ENCODE results near the gene FITM2. TPM values are rescaled to one million over a fixed set of nuclear protein-coding genes. Genes with fewer than 3 reads are reported as not detected.

The FITM2 gene
- total RNA-seq, 1 donor from 2014 or later = 5.5 TPM

GRCh38 chr20:44258226-44258890 is 52.6 kb downstream of the FITM2 start:
- TF ChIP-seq CTCF (IDR thresholded peaks at IDR 0.05; ENCODE audit: insufficient read depth, low read length, poor library complexity, severe bottlenecking) = no peak
- Histone ChIP-seq H3K36me3 (ENCODE audit: control insufficient read depth, insufficient read depth, low read length) (no peaks in the 10 kb centered on the region), H3K27me3 (ENCODE audit: control insufficient read depth, insufficient read depth, low read length) (no peaks in the 10 kb centered on the region), H3K4me3 (ENCODE audit: low read depth, low read length) (no peak overlapping the region)
- no peak for DNase-seq (ENCODE audit: low read depth)

GRCh38 chr20:44256961-44257360 is 54.0 kb downstream of the FITM2 start:
- DNase-seq (ENCODE audit: low read depth) = no peak
- TF ChIP-seq CTCF (IDR thresholded peaks at IDR 0.05; ENCODE audit: insufficient read depth, low read length, poor library complexity, severe bottlenecking) = no peak
- H3K36me3 ChIP-seq (ENCODE audit: control insufficient read depth, insufficient read depth, low read length) = no peaks in the 10 kb centered on the region
- H3K4me3 ChIP-seq (ENCODE audit: low read depth, low read length) = no peak overlapping the region
- H3K27me3 ChIP-seq (ENCODE audit: control insufficient read depth, insufficient read depth, low read length) = no peaks in the 10 kb centered on the region

GRCh38 chr20:44255942-44256341 is 55.1 kb downstream of the FITM2 start:
- H3K4me3 ChIP-seq (ENCODE audit: low read depth, low read length) = no peak overlapping the region
- no peak for TF ChIP-seq CTCF (IDR thresholded peaks at IDR 0.05; ENCODE audit: insufficient read depth, low read length, poor library complexity, severe bottlenecking)

GRCh38 chr20:44254073-44254472 is 56.9 kb downstream of the FITM2 start:
- no peak for TF ChIP-seq CTCF (IDR thresholded peaks at IDR 0.05; ENCODE audit: insufficient read depth, low read length, poor library complexity, severe bottlenecking)
- Histone ChIP-seq H3K4me3 (ENCODE audit: low read depth, low read length) (no peak overlapping the region), H3K27me3 (ENCODE audit: control insufficient read depth, insufficient read depth, low read length) (no peaks in the 10 kb centered on the region), H3K36me3 (ENCODE audit: control insufficient read depth, insufficient read depth, low read length) (no peaks in the 10 kb centered on the region)
- DNase-seq (ENCODE audit: low read depth) = no peak

More at GRCh38 chr20:44255942-44256341, 55.1 kb downstream of the FITM2 start:
- no peak for DNase-seq (ENCODE audit: low read depth)
- H3K27me3 ChIP-seq (ENCODE audit: control insufficient read depth, insufficient read depth, low read length) = no peaks in the 10 kb centered on the region
- no peaks in the 10 kb centered on the region for H3K36me3 ChIP-seq (ENCODE audit: control insufficient read depth, insufficient read depth, low read length)

GRCh38 chr20:44253528-44253927 is 57.5 kb downstream of the FITM2 start:
- no peak for TF ChIP-seq CTCF (IDR thresholded peaks at IDR 0.05; ENCODE audit: insufficient read depth, low read length, poor library complexity, severe bottlenecking)
- Histone ChIP-seq H3K36me3 (ENCODE audit: control insufficient read depth, insufficient read depth, low read length) (no peaks in the 10 kb centered on the region), H3K4me3 (ENCODE audit: low read depth, low read length) (no peak overlapping the region), H3K27me3 (ENCODE audit: control insufficient read depth, insufficient read depth, low read length) (no peaks in the 10 kb centered on the region)
- no peak for DNase-seq (ENCODE audit: low read depth)

Other genes starting within 250 kb of the FITM2 start
- gene JPH2, start 124.0 kb downstream of the FITM2 start, total RNA-seq = 2.4 and 3.0 TPM in 2 replicates
- 36.4 and 38.1 TPM in 2 replicates for gene OSER1, start 100.4 kb downstream of the FITM2 start, total RNA-seq
- gene GDAP1L1, start 63.9 kb downstream of the FITM2 start, total RNA-seq = not detected in 2 replicates
- gene R3HDML, start 25.8 kb upstream of the FITM2 start, total RNA-seq = not detected in 2 replicates
- not detected in 2 replicates for gene HNF4A, start 44.5 kb upstream of the FITM2 start, total RNA-seq
- 15.4 and 25.1 TPM in 2 replicates for gene TTPAL, start 164.7 kb upstream of the FITM2 start, total RNA-seq
- gene SERINC3, start 210.9 kb upstream of the FITM2 start, total RNA-seq = 80.5 and 92.5 TPM in 2 replicates

Data from kidney epithelial cell (primary cell).